Cerebellar nuclear complex (tissue), 1 donor: Measurements from ENCODE around the gene PERM1.

Source experiments
- DNase-seq, 2 experiments: peaks; one replicate each; lab custom pipeline; 2025; lab: John Stamatoyannopoulos, UW

PERM1 gene

DNA sequence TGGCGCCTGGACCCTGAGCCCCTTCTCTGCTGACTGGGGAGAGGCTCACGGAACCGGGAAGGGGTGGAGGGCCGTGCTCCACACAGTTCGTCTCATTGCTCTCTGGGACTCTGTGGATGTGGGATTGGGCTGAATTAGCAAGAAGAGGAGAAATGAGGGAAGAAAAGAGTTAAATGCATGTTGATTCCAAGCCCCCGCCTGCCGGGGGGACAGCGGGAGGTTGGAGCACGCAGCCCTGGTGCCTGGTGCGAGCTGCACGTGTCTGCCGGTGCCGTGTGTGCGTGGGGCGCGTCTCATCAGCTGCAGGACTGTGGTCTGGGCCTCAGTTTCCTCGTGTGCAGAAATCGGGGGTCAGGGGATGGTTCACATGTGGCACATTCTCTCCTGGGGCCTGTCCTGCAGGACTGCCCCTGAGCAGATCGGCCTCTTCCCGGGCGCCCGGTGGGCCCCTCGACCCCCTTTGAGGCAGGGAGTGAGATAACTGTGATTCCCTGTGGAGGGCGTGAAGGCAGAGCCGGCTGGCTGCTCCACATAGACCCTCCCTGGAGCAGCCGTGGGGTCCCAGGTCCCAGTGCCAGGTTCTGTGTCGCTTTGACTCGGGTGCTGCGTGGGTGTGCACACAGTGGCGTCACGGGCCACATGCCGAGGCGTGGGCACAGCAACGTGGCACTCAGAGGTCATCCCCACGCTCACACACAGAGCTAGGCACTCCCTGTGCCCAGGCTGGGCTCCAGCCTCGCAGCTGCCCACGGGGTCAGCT, 46.7 kb downstream of the PERM1 start:
- no peak for DNase-seq

DNA sequence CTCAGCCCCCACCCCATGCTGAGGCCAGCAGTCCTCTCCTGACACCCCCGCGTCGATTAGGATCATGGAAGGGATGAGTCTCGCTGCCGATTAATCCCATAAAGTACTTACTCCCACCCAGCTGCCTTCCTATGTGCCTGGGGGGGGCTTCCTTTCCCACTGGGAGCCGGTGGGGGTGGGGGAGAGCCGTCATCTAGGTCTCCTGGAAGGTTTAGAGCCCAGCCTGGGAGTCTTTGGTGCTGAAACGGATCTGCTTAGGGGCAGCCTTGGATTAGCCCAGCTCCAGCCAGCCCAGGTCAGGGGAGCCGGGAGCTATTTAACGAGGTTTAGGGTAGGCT, 48.3 kb downstream of the PERM1 start:
- DNase-seq = no peak

DNA sequence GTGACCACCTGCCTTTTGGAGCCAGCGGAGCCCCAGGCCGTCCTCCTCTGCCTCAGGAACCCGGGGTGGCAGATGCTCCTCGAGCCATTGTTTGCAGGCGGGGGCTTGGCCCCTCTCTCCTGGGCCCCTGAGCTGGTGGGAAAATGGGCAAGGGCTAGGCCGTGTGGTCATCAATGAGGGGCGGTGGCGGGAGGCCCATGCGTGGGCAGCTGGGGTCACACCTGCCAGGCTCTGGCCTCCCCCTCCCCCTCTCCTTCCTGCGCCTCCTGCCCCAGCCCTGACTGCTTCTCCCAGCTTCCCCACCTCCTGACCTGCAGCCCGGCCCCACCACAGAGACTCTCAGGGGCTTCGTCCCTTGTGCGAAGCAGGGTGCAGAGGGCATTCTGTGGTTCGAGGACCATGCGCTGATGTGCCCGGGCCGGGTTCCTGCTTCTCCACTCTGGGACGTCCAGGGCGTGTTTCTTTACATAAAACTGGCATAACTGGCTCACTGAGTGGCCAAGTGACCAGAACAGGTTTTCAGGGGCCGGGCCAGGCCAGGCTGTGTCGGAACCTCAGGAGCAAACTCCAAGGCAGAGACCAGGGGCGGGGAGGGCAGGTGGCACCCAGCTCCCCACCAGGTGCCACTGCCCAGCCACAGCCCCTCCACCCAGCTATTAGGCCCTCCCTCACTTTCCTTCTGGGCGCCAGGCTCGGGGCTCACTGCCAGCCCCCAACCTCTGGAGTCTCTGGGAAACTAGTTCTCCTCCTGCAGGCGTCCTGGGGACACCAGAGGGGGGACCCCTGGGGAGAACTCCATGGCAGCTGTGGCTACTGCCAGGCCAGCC, 48.9 kb downstream of the PERM1 start:
- DNase-seq = no peak

DNA sequence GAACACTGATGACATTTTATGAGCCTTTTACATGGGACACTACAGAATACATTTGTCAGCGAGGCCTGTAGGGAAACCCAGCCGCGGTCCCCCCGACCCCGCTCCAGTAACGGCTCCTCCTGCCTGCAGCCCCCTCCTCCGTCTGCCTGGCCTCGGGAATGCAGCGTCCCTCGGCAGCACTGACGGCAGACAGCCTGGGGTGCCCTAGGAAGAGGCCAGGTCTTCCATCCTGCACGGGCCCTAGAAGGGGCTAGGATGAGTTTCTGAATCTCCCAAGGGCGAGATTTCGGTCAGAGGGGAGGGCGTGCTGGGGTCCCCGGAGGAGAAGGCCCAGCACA, 49.8 kb downstream of the PERM1 start:
- no peak for DNase-seq

DNA sequence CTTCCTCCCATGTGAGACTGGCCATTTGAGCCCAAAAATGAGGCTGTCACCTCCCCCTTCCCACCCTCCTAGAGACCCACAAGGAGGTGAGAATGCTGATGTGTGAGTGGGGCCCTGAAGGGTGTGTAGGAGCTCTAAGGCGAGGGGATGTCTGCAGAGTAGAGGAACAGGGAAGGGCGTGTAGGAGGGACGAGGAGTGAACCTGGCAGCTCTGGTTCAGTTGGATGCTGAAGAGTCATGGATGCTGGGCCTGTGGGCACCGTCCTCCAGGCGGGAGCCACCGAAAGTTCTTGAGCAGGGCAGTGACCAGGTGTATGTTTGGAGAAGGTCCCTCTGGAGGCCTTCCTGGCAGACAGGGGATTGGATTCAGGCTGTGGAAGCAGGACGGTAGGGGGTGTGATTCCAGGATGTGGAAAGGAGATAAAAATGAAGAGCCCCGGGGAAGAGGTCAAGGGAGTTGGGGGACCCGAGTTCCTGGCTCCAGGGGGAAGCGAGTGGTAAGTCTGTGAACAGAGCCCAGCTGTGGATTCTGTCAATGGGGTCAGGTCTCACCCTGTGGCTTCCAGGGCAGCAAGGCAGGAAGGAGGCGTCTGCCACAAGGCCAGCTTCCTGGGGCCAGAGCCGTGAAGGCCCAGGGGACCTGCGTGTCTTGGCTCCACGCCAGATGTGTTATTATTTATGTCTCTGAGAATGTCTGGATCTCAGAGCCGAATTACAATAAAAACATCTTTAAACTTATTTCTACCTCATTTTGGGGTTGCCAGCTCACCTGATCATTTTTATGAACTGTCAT, 50.3 kb downstream of the PERM1 start:
- no peak for DNase-seq

DNA sequence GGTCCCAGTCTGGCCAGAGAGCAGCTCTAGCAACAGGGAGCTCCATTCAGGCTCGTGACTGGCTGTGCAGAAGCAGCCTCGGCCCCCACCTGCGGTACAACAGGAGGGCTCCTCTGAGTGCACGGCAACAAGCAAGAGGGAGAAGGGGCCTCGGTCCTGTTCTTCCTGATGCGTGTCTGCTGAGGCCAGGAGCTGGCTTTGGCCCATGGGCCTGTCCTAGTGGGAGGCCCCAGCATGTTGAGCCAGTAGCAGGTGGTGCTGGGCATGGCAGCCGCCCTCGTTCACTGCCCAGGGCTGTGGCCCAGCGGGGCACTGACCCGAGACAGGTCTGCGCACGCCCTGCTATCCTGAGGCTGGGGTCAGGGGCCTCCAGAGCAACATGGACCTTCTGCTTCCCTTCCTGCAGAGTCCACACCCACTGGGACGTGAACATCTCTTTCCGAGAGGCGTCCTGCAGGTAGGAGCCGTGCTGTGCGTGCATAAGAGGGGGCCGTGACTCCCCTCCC, 51.2 kb downstream of the PERM1 start:
- DNase-seq = no peak

DNA sequence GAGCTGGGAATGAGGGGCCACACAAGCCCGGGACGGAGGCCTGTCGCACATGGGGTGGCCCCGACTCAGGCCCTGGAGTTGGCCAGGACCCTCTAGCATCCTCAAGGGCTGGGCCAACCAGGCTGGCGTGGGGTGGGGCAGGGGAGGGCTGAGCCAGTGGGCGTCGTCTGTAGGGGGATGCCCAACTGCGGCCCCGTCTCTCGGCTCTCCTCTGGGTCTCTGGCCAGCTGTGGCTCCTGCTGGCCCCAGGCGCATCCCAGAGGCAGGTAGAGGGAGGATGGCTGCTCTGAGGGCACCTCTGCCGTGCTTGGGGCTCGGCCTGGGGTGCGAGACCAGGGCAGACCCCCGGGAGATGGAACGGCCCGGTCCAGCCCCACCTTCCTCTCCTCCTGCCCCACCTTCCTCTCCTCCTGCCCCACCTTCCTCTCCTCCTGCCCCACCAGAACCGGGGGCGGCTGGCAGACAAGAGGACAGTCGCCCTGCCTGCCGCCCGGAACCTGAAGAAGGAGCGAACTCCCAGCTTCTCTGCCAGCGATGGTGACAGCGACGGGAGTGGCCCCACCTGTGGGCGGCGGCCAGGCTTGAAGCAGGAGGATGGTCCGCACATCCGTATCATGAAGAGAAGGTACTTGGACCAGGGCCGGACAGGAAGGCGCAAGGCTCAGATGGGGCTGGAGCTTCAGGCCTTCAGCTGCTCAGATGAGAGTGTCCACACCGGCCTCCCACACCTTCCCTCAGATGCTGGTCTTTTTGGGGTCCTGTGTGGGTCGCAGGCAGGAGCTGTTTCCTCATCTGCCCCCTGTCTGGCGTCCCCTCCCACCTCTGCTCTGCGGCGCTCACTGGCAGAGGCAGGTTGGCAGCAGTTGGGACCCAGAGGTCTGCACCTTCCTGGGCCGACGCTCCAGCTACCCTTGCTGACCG, 51.9 kb downstream of the PERM1 start:
- DNase-seq = no peak

DNA sequence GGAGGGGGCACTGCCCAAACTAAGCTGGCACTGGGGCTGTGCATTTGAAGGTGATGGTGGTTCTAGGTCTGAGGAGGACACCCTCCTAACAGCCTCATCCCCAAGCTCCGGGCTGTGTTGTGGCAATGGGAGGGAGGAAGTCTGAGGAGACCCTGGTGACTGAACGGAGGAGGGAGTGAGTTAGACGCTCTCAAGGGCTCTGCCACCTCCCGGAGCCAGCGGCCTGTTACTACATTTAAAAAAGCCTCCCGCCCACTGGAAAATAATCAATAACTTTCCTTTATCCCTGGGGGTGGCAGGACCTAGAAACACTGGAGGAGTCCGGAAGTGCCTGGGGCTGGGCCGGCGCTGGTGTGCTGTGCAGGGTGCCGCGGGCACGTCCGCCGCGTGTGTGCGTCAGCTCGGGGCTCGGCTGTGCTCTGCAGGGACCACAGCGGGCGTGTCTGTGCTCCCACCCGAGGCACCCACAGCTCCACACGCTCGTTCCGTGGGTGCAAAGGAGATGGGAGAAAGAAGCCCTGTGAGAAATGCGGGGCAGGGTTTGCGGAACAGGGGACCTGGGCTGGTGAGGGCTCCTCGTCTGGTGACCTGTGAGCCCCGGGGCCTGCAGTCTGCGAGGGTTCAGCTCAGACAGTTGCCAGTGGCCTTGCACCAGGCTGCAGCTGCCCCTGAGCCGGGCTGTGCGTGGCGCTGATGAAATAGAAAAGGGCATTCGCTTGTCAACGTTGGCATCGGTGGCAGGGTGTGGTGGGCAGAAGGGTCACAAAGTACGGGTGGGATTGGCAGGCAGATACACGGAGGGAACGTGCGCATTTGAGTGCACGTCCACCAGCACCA, 52.9 kb downstream of the PERM1 start:
- DNase-seq = no peak

DNA sequence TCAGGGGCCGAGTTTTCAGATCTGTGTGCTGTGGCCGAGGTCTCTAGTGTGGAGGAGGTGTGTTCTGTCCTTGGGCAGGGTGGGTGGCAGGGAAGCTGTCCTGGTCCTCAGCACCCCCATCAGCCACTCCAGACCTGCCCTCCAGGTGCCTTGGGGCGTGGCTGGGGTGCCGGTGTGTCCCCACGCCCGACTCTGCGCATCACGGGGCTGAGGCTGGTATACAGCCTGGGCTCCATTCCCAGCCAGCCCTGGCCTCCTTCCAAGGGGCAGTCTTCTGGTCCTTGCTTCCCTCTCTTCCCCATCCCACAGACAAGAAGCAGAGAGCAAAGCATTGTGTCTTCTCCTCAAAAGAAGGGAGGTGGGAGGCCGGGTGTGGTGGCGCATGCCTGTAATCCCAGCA, 54.1 kb downstream of the PERM1 start:
- DNase-seq = no peak

DNA sequence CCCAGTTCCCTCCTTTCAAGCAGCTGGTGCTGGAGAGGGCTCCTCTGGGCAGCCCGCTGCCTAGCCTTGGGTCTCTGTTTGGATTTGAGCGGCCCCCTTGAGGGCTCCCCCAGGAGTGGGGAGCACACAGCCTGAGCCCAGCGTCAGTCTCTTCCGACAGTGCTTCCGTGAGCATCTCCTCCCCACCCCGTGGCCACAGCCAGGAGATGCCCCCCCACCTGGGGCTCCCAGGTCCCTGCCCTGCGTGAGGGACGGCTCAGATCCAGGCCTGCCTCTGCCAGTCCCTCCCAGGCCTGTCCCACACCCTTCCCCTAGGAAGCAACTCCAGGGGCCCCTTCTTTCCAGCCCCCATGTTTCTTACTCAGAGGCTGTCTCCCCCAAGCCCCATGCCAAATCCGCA, 54.7 kb downstream of the PERM1 start:
- no peak for DNase-seq

DNA sequence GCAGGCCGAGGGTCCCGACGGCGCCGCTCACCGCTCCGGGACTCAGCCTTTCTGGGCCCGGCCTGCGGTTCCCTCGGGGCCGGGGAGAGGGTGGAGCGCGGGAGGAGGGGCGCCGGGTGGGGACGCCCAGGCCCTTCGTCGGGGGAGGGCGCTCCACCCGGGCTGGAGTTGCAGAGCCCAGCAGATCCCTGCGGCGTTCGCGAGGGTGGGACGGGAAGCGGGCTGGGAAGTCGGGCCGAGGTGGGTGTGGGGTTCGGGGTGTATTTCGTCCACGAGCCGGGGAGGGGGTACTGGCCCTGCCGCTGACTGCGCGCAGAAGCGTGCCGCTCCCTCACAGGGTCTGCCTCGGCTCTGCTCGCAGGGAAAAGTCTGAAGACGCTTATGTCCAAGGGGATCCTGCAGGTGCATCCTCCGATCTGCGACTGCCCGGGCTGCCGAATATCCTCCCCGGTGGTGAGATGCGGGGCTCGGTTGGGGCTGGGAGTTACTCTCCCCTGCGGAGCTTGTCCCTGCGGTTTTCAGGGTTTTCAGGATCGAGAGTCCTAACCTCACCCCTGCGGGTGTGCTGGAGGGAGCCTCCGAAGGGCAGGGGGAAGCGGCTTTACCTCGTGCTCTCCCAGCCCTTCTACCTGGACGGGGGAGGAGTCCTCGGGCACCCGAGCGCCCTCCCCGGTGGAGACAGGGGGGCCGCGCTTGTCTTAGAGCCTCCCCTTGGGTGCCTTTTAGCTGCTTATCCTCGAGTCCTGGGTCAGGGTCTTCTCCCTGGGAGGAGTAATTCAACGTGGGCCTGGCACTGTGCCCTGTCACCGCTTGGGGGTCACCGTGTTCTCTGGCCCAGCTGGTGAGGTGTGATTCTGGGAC, 56.1 kb downstream of the PERM1 start:
- no peak for DNase-seq
